ENCODE measurements around the gene SEMA4A.
"Not testable (repeated sequence)": the region's sequence is repeated elsewhere in the genome, so short reads cannot be mapped to it uniquely, and the experiment has no call there.

The SEMA4A gene

DNA sequence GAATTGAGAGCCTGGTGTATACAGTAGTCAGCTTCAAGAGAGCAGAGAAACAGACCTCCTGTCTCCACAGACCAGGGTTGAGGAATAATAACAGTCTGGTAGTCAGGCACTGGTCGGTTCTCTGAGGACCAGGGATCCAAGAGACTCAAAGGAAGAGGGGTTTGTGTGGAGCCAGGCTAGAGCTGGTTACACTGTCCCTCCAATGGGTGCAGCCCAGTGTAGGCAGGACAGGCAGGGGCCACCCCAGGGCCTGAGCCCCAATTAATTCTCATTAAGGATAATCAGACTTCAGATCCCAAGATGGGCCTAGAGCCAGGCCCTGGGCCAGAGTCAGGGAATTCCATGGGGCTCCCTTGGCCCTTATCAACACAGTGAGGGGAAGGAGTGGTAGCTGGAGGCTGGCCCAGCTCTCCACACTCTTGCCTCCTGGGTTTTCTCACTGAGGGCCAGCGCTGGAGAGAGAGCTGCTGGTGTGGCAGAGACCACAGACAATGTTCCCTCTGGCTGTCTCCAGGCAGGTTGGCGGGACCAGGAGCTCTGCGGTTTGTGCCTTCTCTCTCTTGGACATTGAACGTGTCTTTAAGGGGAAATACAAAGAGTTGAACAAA, 9.1 kb downstream of the SEMA4A start:
- no peak for DNase-seq

DNA sequence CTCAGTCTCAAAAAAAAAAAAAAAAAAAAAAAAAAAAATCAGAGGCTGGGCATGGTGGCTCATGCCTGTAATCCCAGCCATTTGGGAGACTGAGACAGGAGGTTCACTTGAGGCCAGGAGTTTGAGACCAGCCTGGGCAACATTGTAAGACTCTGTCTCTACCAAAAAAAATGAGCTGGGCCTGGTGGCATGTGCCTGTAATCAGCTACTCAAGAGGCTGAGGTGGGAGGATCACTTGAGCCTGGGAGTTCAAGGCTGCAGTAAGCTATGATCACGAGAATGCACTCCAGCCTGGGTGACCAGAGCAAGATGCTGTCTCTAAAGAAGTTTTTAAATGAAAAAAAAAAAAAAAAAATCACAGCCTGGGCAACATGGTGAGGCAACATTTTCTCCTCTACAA, 10.3 kb downstream of the SEMA4A start:
- DNase-seq: no peak

DNA sequence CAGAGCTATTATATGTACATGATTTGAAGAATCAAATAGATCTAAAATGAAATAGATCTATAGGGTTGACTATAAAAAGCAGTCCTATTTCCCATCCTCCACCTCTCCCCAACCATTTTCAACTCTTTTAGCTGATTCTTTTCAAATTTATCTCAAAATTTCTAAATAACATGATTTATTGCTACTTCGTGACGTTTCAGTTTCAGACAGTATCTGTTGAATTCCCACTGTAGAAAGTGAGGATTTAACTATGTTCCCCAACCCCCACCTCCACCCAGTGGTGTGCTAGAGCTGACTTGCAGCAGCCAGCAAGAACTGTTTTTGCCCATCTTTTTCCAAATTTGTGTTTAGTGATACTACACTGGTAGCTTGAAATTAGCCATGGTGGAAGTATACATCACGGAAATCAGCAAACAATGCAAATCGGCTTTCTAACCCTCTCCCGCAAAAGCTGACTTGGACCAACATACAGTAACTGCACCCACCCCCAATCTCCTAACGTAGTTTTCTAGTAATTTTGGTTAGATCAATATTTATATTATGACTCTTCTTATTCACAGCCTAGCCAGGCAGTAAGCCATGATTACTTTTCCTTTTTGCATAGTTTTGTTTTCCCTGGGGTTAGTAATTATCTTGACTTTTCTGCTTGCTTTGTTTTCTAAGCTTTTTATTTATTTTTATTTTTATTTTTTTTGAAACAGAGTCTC, 10.9 kb downstream of the SEMA4A start:
- DNase-seq: peak; percentile 55

DNA sequence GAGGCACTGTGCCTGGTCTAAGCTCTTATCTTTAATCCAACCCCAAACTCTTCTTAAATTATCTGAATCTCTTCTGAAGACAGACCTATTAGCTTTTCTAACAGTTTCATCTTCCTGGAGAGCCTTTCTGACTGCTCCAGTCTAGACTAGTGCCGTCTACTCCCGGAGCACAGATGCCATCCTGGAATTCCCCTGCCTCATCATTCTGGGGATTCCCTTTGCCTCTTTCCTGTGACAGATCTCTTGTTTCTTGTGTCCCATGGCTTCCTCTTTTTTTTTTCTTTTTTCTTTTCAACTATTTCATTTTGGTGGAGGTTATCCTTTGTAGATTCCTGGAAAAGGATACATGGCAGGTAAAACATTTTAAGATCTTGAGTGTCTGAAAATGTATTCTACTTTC, 11.7 kb downstream of the SEMA4A start:
- peak; percentile 96 for DNase-seq

DNA sequence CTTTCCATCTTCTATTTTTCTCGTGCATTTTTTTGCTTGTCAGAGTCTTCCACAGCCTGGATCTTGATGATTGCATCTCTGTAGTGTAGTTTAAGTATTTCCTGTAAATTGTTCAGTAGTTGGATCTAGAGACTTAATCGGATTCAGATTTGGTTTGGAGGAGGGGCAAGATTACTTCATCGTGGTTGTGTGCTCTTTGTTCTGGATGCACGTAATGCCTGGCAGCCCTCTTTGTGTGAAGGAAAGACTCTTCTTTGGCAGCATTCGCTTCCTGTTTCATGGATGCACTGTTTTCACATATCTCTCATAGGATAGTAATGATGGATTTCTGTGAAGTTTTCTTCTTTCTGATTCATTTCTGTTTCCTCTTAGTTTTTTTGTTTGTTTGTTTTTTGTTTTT, 14.2 kb downstream of the SEMA4A start:
- peak; percentile 69 for DNase-seq

DNA sequence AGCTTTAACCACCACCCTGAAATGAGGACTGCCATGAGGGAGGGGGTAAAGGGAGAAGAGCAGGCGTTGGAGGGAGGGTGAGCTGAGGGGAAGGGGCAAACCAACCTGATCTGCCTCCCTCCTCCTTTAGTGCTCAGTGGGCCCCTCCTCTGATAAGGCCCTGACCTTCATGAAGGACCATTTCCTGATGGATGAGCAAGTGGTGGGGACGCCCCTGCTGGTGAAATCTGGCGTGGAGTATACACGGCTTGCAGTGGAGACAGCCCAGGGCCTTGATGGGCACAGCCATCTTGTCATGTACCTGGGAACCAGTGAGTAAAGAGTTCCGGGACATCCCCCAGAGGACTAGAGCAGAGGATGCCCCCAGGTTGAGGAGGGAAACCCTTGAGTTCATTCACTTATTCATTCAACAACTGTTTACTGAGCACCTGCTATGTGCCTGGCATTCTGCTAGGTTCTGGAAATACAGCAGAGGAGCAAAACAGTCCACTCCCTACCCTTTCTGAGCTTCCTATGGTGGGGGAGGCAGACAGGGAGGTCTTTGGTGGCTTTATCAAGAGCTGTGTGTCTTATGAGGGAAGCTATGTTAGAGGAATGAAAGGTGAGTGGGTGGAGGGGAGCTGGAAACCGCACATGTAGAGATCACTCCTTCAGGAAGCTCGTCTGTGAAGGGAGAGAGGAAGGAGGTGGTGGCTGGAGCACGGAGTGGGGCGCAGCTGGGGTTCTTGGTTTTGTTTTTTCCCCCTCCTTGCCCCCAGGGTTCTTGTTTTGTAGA, 19.5 kb downstream of the SEMA4A start:
- no peak for DNase-seq

DNA sequence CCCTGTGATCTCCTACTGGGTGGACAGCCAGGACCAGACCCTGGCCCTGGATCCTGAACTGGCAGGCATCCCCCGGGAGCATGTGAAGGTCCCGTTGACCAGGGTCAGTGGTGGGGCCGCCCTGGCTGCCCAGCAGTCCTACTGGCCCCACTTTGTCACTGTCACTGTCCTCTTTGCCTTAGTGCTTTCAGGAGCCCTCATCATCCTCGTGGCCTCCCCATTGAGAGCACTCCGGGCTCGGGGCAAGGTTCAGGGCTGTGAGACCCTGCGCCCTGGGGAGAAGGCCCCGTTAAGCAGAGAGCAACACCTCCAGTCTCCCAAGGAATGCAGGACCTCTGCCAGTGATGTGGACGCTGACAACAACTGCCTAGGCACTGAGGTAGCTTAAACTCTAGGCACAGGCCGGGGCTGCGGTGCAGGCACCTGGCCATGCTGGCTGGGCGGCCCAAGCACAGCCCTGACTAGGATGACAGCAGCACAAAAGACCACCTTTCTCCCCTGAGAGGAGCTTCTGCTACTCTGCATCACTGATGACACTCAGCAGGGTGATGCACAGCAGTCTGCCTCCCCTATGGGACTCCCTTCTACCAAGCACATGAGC, 23.3 kb downstream of the SEMA4A start:
- no peak for DNase-seq

DNA sequence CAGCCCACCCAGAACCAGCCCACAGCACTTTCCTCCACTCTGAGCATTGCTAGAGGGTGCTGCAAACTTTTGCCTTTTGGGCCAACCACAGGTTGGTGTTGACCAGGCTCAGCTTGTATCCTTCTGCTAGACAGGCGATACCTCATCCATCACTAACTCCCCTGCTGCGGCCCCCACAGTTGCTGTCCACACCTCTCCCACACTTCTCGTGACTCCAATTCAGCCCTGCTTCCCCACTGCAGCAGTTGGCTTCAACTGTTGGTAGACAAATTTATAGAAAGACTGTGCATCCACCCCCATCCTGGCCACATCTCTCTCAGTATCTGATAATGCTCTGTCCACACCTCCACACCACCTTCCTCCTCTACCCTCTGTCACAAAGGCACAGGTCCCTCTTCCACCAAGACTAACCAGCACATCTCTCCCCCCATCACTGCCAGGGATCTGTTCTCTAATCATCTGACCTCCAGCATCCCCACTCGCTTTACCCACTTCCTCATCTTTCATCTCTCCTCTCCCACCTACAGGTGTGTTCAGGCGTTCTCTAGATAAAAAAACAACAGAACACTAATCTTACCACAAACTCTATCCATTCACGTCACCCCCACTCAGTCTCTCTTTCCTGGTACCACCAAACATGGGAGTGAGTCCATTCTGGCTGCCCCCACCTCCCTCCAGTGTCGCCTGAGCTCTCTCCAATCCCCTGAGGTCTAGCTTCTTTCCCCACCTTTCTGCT, 24.7 kb downstream of the SEMA4A start:
- no peak for DNase-seq

DNA sequence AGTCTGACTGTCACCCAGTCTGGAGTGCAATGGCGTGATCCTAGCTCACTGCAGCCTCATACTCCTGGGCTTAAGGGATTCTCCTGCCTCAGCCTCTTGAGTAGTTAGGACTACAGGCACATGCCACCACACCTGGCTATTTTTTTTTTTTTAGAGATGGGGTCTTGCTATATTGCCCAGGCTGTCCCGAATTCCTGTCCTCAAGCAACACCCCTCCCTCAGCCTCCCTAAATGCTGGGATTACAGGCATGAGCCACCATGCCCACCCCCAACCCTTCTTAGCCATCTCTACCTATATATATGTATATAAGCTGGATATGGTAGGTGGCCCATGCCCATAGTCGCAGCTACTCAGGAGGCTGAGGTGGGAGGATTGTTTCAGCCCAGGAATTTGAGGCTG, 27.1 kb downstream of the SEMA4A start:
- DNase-seq: no peak

DNA sequence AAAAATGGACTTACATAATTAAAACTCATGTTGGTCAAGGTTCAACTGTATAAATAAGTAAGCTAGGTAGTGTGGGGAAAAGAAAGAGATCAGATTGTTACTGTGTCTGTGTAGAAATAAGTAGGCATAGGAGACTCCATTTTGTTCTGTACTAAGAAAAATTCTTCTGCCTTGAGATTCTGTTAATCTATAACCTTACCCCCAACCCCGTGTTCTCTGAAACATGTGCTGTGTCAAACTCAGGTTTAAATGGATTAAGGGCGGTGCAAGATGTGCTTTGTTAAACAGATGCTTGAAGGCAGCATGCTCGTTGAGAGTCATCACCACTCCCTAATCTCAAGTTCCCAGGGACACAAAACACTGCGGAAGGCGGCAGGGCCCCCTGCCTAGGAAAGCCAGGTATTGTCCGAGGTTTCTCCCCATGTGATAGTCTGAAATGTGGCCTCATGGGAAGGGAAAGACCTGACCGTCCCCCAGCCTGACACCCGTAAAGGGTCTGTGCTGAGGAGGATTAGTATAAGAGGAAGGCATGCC, 28.1 kb downstream of the SEMA4A start:
- DNase-seq: not testable (repeated sequence)

DNA sequence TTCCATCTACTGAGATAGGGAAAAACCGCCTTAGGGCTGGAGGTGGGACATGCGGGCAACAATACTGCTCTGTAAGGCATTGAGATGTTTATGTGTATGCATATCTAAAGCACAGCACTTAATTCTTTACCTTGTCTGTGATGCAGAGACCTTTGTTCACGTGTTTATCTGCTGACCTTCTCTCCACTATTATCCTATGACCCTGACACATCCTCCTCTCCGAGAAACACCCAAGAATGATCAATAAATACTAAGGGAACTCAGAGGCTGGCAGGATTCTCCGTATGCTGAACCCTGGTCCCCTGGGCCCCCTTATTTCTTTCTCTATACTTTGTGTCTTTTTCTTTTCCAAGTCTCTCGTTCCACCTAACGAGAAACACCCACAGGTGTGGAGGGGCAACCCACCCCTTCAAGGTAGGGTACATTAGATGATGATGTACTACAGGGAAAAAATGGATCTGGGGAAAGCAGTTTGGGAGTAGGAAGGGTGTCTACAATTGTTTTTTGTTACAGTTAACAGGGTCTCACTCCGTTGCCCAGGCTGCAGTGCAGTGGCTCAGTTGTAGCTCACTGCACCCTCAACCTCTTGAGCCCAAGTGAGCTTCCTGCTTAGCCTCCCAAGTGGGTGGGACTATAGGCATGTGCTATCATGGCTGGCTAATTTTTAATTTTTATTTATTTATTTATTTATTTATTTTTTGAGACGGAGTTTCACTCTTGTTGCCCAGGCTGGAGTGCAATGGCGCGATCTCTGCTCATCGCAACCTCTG, 28.8 kb downstream of the SEMA4A start:
- DNase-seq: not testable (repeated sequence)

DNA sequence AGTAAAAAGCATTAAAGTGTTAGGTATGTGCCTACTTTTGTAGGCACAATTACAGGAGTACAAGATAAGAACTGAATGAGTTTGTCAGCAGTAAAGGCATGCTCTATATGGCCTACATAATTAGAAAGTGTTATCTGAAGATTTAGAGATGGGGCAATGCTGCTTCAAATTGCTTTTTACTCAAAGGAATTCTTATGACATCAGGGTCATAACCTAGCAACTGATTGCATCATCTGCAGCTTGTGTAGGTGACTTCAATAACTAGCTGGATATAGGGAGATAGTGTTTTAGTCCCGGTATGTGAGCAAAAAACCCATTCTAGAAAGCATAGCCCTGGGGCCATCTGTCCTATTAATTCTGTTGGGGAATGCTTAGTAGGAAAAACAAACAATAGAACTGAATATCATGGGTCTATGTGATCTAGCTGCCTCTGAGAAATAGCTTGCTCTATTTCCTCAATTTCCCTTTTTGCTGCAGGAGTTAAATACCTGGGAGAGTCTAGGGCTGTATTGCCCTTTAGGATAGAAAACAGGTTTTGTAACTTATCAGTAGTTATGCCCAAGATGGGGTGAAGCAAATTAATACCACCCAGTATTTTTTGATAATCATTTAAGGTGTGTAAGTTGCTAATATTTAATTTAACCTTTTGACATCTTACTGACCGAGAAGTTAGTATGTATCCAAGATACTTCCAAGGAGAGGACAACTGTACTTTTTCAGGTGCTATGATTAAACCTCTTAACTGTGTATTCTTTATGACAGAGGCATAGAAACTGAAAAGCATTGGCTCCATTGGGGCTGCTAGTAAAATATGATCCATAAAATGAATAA, 33.2 kb downstream of the SEMA4A start:
- DNase-seq: not testable (repeated sequence)

DNA sequence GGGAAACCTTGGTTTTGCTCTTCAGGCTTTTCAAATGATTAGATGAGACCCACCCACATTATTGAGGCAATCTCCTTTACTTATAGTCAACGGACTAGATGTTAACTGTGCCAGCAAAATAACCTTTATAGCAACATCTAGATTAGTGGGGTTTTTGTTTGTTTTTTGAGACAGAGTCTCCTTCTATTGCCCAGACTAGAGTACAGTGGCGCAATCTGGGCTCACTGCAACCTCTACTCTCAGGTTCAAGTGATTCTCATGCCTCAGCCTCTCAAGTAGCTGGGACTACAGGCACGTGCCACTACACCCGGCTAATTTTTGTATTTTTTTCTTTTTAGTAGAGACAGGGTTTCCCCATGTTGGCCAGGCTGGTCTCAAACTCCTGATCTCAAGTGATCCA, 36.9 kb downstream of the SEMA4A start:
- DNase-seq: not testable (repeated sequence)

DNA sequence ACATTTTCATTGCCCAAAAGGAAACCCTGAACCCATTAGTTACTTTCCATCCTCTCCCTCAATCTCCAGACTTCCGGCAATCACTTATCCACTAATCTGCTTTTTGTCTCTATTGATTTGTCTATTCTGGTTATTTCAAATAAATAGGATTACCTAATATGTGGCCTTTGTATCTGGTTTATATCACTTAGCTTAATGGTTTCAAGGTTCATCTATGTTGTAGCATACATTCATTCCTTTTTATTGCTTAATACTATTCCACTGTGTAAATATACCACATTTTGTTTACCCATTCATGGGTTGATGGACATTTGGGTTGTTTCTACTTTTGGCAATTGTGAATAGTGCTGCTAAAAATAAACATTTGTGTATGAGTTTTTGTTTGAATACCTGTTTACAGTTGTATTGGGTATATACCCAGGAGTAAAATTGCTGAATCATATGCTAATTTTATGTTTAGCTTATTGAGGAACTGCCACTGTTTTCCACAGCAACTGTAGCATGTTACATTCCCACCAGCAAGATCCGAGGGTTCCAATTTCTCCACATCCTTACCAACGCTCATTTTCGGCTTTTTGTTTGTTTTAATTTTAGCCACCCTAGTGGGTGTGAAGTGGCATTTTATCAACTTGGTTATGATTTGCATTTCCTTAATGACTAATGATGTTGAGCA, 38.0 kb downstream of the SEMA4A start:
- peak; percentile 21 for DNase-seq

DNA sequence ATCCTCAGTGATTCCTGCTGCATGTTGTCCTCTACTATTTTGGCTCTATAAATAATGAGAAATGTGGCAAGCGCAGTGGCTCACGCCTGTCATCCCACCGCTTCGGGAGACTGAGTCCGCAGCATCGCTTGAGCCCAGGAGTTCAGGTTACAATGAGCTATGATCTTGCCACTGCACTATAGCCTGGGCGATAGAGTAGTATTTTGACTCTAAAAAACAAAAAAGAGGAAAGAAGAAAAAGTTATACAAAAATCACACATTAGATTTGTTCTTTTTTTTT, 39.8 kb downstream of the SEMA4A start:
- DNase-seq: no peak

DNA sequence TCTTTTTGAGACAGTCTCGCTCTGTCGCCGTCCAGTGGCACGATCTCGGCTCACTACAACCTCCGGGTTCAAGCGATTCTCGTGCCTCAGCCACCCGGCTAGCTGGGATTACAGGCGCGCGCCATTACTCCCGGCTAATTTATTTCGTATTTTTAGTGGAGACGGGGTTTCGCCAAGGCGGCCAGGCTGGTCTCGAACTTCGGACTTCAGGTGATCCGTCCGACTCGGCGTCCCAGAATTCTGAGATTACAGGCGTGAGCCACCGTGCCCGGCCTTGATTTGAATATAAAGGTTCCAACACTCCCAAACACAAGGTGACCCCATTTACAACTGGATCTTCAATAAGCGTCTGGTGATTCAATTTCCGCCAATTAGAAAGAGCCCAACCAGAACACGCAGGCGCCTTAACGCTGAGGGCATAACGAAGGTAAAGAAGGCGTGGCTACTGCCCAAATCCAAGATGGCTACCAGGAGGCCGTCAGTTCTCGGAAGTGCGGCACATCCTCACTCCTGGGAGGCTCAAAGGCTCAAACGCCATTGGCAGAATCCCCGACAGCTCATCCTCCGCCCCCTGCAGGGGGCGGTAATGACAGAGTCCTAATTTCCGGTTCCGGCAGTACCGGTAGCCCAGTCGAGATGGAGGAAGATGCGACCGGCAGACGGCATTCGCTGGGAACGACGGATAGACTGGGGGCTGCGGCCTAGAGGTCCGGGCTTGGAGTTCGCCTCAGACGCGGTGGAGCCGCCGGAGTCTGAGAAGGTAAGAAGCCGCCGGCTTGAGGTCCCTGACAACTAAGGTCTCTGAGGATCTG, 40.3 kb downstream of the SEMA4A start, which contains the start of gene SLC25A44:
Gene SLC25A44 (plus strand): TSS at position 617 of the 812 bp plus-strand sequence. CDS start 5,744 bp downstream, outside the sequence.
- DNase-seq: peak; percentile 99

DNA sequence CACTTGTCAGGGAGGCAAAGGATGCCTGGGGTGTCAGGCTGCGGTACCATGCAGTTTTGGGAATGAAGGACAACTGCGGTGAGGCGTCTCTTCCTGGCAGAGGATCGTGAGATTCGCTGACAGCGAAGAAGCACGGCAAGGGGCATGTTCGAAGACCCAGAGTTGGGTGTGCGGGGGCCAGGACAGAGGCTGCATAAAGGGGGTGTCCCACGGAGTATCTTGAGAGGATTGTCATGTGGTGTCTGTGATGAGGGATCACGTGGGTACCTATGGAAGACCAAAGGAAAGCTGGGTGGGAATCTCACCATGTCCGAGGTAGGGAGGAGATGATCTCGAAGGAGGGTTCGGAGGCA, 40.9 kb downstream of the SEMA4A start:
- DNase-seq: no peak

DNA sequence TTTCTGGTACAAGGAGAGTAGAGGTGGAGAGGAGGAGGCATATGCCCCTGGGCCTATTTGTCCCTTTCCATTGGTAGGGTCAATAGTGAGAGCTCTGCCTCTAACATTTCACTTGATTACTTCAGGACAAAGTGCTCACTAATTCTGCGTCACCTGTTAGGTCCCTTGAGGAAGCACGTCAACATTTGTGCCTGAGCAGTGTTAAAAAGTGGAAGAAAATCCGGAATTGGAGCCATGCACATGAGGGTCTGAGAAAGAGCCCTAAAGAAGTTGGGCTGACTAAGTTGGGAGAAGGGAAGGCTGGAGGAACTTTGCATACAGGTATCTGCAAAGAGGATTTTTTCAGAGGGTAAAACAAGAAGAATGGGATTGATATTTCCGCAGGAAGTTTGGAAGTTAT, 42.5 kb downstream of the SEMA4A start:
- DNase-seq: no peak

DNA sequence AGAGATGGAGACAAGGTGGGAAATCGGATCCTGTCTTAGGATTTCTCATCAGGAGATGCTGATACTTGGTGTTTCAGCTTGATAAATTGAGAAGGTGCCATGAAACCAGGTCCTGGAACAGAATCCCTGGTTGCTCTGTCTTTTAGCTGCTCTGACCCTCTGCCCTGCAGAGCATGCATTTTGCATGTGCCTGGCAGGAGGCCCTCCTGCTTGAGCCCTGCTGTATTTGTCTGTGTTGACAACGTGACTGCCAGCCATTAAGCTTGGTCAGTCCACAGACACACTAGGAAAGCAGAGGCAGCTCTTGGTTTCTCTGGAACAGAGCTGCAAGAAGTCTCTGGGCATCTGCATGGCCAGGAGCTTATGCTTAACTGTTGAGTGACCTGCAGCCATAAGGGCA, 43.1 kb downstream of the SEMA4A start:
- DNase-seq: no peak

All from suppressor macrophage treated with lipopolysaccharide for 4 hours (primary cell).